Measurements from ENCODE around the gene PCBP3.
A peak's percentile ranks its signal among the peaks of the same experiment; 100 is the strongest.
"Not testable (repeated sequence)": the region's sequence is repeated elsewhere in the genome, so short reads cannot be mapped to it uniquely, and the experiment has no call there.

Gene PCBP3

DNA sequence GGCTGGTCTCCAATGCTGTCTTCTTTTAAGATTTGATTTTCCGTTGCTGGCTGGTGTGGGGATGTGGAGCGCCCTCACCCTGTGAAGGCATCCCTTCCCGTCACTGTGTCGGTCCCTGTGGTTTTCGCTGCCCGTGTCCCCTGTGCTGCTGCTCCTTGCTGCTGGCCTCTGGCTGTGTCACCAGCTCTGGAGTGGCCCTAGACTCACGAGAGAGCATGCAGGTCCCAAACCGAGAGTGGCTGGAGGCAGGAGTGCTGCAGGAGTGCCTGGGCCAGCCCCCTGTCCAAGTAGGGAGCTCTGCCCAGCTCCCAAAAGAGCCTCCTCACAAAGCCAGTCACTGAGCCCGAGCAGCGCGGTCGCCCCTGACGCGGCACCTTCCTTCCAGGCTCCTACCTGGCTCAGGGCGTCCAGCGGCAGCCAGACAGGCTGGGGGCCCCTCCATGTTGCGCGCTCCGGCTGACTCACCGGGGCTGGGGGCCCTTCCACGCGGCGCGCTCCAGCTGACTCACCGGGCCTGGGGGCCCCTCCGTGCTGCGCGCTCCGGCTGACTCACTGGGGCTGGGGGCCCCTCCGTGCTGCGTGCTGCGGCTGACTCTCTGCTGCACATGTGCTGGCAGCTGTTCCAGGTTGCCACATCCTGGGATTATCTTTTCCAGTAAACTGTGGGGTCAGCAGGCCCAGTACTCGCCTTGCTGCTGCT, 231.3 kb downstream of the PCBP3 start:
- DNase-seq (ENCODE audit: low read depth in 2 of 2), result no peak

DNA sequence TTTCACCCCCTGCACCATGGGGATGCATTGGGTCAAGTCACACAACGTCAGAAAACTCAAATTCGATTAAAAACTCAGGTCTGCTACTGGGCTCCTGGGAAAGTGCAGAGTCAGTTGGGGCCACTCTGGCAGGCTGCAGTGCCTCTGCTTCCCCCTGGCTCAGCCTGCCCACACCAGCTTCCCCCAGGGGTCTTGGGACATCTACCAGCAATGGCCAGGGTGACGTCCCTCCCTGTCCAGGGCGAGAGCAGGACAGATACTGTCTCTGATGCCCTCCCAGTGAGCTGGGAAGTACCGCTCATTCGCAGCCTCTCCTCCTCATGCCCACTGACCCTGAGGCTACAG, 231.9 kb downstream of the PCBP3 start:
- no peak for DNase-seq (ENCODE audit: low read depth in 2 of 2)

DNA sequence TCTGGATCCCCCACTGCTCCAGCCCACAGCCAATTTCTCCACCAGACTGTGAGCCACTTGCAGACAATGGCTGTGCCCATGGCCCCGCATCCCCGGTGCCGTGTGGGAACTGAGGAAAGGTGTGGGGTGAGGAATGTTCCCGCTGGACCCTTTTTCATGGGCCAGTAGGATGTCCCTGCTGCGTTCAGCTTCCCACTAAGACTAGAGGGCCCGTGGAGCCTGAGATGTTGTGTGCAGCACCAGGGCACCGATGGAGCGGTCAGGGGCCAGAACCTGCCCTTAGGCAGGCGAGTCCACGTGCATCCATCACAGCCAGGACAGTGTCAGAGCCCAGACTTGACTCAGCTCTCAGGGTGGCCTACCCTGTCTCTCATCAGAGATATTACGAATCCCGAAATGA, 232.4 kb downstream of the PCBP3 start:
- no peak for DNase-seq (ENCODE audit: low read depth in 2 of 2)

GRCh38 chr21:45876381-45877170, 233.1 kb downstream of the PCBP3 start:
- DNase-seq (ENCODE audit: low read depth in 2 of 2), result no peak

- DNase-seq (ENCODE audit: low read depth in 2 of 2), result no peak
These were observed 233.6 kb downstream of the PCBP3 start for GRCh38 chr21:45877171-45877438.

GRCh38 chr21:45877821-45878469, 234.4 kb downstream of the PCBP3 start:
- DNase-seq (ENCODE audit: low read depth in 2 of 2), result no peak

DNA sequence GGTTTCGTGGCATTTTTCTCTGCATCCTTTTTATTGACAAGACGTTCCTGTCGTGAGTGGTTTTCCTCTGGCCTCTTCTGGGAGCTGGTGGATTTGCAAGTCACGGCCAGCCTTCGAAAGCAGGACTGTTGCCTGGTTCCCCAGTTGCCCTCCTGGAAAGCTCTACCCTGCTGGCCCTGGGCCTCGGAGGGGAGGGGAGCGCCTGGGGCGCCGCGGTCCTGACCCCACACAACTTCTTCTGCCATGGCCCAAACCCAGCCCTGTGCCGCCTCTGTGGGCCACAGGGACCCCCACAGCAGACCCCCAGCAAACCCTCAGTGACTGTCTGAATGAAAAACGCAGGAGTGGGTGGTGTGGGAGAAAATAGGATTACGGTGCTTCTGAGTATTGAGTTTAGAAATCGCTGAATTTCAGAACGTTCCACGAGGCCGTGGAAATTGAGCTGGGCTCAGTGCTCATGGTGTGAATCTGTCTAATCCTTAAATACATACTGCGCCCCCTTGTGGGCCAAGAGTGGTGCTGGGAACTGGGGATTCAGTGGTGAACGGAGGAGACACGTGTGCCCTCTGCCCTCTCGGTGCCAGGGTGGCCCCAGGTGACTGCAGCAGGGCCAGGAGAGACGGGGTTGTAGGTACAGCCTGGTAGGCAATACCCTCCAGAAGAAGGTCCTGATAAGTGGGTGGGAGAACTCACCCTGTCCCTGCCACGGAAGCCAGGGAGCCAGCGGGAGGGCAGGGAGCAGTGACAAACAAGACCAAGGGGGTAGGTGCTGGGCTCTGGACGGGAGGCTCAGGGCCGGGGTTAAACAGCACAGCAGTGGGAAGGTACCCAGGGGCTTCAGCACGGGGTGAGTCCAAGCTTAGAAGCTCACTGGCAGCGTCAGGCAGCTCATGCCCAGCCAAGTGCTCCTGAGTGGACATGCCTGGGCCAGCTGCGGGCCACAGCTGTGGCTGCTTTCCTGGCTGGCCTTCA, 236.9 kb downstream of the PCBP3 start:
- DNase-seq (ENCODE audit: low read depth in 2 of 2), result peak in 1 of 2 donors; percentile 59

DNA sequence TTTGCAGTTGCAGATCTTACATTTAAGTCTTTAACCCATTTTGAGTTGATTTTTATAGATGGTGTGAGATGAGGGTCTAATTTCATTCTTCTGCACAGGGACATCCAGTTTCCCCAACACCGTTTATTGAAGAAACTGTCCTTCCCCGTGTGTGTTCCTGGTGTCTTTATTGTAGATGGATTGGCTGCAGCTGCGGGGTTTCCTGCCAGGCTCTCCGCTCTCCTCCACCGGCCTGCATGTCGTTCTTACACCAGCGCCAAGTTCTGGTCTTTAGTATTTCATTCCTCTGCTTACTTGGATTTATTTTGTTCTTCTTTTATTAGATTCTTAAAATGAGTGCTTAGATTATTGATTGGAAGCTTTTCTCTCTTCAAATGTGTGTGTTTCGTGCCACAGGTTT, 239.1 kb downstream of the PCBP3 start:
- DNase-seq (ENCODE audit: low read depth in 2 of 2), result no peak

GRCh38 chr21:45883090-45883489, 239.6 kb downstream of the PCBP3 start:
- no peak for DNase-seq (ENCODE audit: low read depth in 2 of 2)

DNA sequence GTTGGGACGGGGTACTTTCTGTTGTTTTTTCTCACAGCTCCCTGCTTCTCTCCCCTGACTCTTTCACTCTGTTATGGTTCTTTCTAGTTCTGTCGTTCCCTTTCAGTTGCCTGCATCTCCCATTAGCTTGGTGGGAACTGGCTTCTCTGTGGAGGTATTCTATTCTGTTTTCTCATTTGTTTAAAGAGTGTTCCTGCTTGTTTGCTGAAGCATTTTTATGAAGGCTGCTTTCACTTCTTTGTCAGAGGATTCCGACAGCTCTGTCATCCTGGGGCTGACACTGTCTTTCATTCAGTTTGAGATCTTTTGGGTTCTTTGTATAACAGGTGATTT, 242.0 kb downstream of the PCBP3 start:
- DNase-seq (ENCODE audit: low read depth in 2 of 2), result no peak

DNA sequence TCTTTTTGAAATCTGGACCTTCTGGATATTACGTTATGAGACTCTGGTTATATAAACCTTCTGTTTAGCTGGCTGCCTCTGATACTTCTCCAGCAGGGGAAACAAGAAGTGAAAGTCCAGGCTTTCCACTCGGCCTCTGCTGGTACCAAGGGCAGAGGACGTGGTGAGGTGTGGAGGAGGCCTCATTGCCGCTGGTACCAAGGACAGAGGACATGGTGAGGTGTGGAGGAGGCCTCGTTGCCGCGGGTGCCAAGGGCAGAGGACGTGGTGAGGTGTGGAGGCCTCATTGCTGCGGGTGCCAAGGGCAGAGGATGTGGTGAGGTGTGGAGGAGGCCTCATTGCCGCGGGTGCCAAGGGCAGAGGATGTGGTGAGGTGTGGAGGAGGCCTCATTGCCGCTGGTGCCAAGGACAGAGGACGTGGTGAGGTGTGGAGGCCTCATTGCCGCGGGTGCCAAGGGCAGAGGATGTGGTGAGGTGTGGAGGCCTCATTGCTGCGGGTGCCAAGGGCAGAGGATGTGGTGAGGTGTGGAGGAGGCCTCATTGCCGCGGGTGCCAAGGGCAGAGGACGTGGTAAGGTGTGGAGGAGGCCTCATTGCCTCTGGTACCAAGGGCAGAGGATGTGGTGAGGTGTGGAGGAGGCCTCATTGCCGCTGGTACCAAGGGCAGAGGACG, 242.5 kb downstream of the PCBP3 start:
- not testable (repeated sequence) for DNase-seq (ENCODE audit: low read depth in 2 of 2)

DNA sequence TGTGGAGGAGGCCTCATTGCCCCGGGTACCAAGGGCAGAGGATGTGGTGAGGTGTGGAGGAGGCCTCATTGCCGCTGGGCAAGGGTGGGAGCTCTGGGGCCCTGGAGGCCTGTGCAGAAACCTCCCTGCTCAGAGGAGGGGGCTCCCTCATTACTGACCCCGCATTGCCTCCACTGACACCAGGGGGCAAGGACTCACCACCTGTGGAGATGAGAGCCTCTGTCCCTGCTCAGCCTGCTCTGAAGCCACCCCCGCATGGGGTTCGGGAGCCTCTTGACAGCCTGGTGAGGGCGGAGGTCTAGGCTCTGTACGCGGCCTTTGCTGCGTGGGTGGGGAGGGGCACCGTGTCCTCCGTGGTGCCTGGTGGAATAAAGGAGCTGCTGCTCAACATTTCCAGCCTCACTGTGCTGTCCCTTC, 243.1 kb downstream of the PCBP3 start:
- DNase-seq (ENCODE audit: low read depth in 2 of 2), result no peak

DNA sequence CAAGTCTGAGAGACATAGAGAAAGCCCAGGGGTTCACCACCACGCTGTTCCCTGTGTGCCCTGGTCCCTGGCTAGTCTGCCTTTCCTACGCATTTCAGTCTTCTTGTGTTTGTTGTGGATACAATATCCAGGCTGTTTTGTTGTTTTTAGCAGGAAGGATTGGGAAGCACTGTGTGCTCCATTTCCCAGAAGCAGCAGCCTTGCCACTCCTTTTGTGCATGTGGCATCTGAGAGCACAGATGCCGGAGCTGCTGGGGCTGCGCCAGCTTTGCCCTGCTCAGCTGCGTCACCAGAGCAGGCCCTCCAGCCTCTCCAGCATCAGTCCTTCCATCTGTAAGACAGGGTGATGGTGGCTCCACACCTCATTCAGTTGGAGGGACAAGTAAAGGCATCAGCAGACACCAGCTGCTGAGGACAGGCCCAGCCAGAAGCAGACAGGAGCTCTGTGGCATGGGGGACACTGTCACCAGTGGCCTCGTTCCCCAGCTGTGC, 243.6 kb downstream of the PCBP3 start:
- DNase-seq (ENCODE audit: low read depth in 2 of 2), result no peak

GRCh38 chr21:45887788-45888187, 244.3 kb downstream of the PCBP3 start:
- DNase-seq (ENCODE audit: low read depth in 2 of 2), result no peak

DNA sequence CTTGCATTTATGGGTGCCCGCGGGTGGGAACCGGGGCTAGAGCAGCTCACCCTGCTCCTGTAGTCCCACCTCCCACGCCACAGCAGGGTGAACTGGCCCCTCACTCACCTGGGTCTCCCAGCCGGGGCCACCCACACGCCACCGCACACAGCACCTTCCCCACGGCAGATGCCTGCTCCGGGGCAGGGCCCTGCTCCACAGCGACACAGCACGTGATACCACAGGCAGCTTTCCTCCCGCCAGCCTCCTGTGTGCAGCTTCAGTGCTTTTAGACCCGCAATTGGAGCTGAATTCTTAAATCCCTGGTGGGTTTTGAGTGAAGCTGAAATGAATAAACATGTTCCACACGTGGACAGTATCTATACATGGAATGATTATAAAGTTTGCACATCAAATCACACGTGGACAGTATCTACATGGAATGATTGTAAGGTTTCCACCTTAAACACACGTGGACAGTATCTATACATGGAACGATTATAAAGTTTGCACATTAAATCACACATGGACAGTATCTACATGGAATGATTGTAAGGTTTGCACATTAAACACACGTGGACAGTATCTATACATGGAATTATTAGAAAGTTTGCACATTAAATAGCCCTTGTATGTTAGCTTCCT, 245.0 kb downstream of the PCBP3 start:
- no peak for DNase-seq (ENCODE audit: low read depth in 2 of 2)

DNA sequence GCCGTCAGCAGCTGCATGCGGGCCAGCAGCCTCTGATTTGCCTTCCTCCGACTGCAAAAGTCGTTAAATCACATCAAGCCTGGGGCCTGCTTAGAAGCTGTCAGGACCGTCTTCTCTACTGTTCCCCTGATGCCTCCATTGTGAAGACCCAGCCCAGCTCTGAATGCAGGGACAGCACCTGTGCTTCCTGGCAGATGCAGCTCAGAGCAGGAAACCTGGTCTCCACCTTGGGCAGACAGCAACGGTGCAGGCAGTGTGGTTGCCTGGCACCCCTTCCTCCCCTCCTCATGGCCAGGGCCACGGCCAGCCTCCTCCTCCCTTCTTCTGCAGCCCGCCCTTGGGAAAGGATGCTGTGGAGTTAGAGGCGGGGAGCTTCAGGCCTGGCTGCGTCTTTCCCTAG, 245.7 kb downstream of the PCBP3 start:
- no peak for DNase-seq (ENCODE audit: low read depth in 2 of 2)

GRCh38 chr21:45889961-45890360, 246.4 kb downstream of the PCBP3 start:
- DNase-seq (ENCODE audit: low read depth in 2 of 2), result no peak

- DNase-seq (ENCODE audit: low read depth in 2 of 2), result no peak
These were observed 248.0 kb downstream of the PCBP3 start for GRCh38 chr21:45891388-45892155.

- DNase-seq (ENCODE audit: low read depth in 2 of 2), result no peak
These were observed 248.8 kb downstream of the PCBP3 start for GRCh38 chr21:45892156-45892915.
